Measurements from ENCODE around the gene SPTB.

SPTB gene

DNA sequence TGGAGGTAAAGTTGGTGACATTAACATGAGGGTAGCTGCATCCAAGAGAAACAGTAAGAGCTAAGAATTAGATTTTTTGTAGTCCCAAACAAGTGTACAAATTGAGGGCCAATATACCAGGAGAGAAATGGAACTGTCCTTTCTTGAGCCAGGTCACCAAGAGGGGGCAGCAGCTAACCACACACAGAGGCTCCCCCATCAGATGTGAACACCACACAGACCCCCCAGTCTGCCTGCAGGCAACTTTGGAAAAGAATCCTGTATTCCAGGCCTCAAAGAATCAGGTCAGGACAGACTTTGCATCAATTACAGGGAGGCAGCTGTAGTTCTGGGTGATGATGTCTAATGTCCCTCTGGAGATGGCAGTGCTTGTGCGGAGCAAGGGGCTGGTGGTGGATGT is 77.9 kb downstream of the SPTB start:
- H3K4me1 ChIP-seq (ENCODE audit: control insufficient read depth, insufficient read depth, low read length), result peaks cover 2% of the 10 kb centered on the region; the same call in 1 of the 2 replicates
- no peaks in the 10 kb centered on the region for H3K9me3 ChIP-seq (ENCODE audit: control insufficient read depth, insufficient read depth, low read length)

DNA sequence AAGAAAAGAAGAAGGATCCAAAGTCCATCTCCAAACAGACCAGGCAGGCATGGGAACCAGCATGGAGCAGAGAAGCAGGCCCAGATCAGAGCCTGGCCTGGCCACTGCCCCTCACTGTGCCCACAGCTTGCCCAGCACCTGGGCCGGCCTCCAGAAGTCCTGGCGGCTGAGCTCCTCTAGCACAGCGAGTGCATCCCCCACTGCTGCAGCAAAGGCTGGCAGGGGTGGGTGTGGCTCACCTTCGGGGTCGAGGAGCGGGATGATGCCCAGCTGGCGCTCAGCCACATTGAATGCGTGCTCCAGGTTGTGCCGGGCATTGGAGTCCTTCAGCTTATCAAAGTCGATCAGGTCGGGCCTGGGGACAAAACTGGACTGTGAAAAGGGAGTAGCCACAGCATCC is 78.7 kb downstream of the SPTB start:
- Histone ChIP-seq H3K27ac (ENCODE audit: low read depth, low read length) (no peak overlapping the region), H3K36me3 (ENCODE audit: control insufficient read depth, insufficient read depth, low read length) (no peaks in the 10 kb centered on the region), H3K9ac (ENCODE audit: low read depth, low read length) (no peak overlapping the region), H3K9me3 (ENCODE audit: control insufficient read depth, insufficient read depth, low read length) (no peaks in the 10 kb centered on the region), H3K27me3 (ENCODE audit: control insufficient read depth, insufficient read depth, low read length) (no peaks in the 10 kb centered on the region), H3K4me3 (ENCODE audit: low read depth, low read length) (no peak overlapping the region), H3K4me1 (ENCODE audit: control insufficient read depth, insufficient read depth, low read length) (0 out of 2 replicates have a peak, but pooled peaks cover 2% of the 10 kb centered on the region)

More for the DNA sequence above, 77.9 kb downstream of the SPTB start:
- Histone ChIP-seq H3K4me3 (ENCODE audit: low read depth, low read length) (no peak overlapping the region), H3K27ac (ENCODE audit: low read depth, low read length) (no peak overlapping the region), H3K9ac (ENCODE audit: low read depth, low read length) (no peak overlapping the region), H3K36me3 (ENCODE audit: control insufficient read depth, insufficient read depth, low read length) (no peaks in the 10 kb centered on the region), H3K27me3 (ENCODE audit: control insufficient read depth, insufficient read depth, low read length) (no peaks in the 10 kb centered on the region)

DNA sequence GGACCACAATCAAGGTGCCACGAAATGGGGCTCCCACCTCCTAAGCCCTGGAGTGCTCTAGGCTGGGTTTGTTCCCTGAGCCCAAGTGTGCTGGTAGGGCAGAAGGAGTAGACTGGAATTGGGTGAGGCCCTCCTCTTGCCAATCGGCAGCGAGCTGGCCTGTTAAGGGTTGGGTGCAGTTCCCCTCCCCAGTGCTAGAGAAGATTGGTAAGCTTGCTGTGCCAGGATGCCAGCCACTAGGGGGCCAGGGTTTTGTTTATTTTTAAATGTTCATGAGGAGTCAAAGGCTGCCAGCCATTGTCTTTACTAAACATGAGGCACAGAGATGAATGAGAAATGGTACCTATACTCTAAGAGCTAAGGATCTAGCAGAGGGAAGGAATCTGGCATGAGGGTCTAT is 79.7 kb downstream of the SPTB start:
- Histone ChIP-seq H3K27ac (ENCODE audit: low read depth, low read length) (no peak overlapping the region), H3K9me3 (ENCODE audit: control insufficient read depth, insufficient read depth, low read length) (no peaks in the 10 kb centered on the region)

DNA sequence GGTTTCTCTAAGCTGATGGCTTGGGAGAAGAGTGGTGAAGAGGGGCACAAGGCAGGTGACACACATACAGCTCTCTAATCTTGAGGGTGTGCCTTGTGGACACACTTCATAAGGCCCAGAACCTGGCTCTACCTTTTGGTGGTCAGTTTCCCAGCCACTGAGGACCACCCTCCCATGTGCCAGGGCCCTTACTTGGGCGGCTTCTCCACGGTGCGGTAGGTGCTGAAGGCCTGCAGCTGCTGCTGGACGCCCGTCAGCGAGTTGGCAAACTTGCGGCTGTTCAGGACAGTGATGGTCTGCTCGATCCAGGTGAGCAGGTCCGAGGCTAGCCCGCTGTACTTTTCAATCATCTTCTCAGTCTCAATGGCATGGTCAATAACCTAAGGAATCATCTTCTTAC is 80.2 kb downstream of the SPTB start:
- no peaks in the 10 kb centered on the region for H3K36me3 ChIP-seq (ENCODE audit: control insufficient read depth, insufficient read depth, low read length)

More for the DNA sequence above, 79.7 kb downstream of the SPTB start:
- Histone ChIP-seq H3K4me1 (ENCODE audit: control insufficient read depth, insufficient read depth, low read length) (0 out of 2 replicates have a peak, but pooled peaks cover 2% of the 10 kb centered on the region), H3K4me3 (ENCODE audit: low read depth, low read length) (no peak overlapping the region), H3K9ac (ENCODE audit: low read depth, low read length) (no peak overlapping the region), H3K36me3 (ENCODE audit: control insufficient read depth, insufficient read depth, low read length) (no peaks in the 10 kb centered on the region), H3K27me3 (ENCODE audit: control insufficient read depth, insufficient read depth, low read length) (no peaks in the 10 kb centered on the region)

DNA sequence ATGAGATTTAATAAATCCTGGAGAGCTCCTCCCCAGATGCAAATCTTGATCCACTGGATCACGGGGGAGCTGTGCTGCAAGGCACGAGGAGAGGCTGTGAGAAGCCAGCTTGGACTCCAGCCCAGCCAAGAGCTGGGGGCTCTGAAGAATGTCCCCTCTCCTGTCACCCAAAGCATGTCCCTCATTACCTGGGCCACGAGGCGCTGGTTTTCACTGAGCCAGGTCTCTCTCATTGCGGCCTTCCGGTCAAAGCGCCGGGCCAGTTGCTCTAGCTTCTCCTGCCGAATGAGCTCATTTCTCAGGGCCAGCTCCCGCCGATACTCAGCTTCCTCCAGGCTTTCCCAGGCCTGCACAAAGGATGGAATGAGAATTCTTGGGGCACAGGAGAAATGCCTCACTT is 83.3 kb downstream of the SPTB start:
- Histone ChIP-seq H3K36me3 (ENCODE audit: control insufficient read depth, insufficient read depth, low read length) (no peaks in the 10 kb centered on the region), H3K9me3 (ENCODE audit: control insufficient read depth, insufficient read depth, low read length) (no peaks in the 10 kb centered on the region), H3K27me3 (ENCODE audit: control insufficient read depth, insufficient read depth, low read length) (no peaks in the 10 kb centered on the region), H3K4me3 (ENCODE audit: low read depth, low read length) (no peak overlapping the region), H3K4me1 (ENCODE audit: control insufficient read depth, insufficient read depth, low read length) (no peaks in the 10 kb centered on the region), H3K27ac (ENCODE audit: low read depth, low read length) (no peak overlapping the region), H3K9ac (ENCODE audit: low read depth, low read length) (no peak overlapping the region)

More for the DNA sequence above, 80.2 kb downstream of the SPTB start:
- H3K9me3 ChIP-seq (ENCODE audit: control insufficient read depth, insufficient read depth, low read length), result no peaks in the 10 kb centered on the region
- H3K4me1 ChIP-seq (ENCODE audit: control insufficient read depth, insufficient read depth, low read length), result 0 out of 2 replicates have a peak, but pooled peaks cover 2% of the 10 kb centered on the region
- no peaks in the 10 kb centered on the region for H3K27me3 ChIP-seq (ENCODE audit: control insufficient read depth, insufficient read depth, low read length)
- H3K4me3 ChIP-seq (ENCODE audit: low read depth, low read length), result no peak overlapping the region
- no peak overlapping the region for H3K27ac ChIP-seq (ENCODE audit: low read depth, low read length)
- no peak overlapping the region for H3K9ac ChIP-seq (ENCODE audit: low read depth, low read length)

DNA sequence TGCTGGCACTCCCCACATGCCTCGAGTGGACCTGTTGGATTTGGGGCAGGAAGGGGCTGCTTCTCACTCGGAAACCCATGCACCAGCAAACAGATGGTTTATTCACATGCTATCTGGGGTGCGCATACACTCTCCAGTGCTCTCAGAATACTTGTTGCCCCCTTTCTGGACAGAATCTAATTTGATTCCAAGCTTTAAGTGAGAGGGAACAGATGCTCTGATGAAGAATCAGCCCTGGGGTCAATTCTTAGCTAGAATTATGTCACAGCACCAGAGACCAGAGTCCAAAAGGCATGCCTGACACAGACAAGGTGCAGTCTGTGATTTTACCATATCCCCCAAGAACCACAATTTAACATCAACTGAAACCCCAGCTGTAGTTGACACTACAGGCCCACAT is 83.8 kb downstream of the SPTB start:
- H3K9ac ChIP-seq (ENCODE audit: low read depth, low read length), result no peak overlapping the region
- H3K4me1 ChIP-seq (ENCODE audit: control insufficient read depth, insufficient read depth, low read length), result no peaks in the 10 kb centered on the region
- H3K36me3 ChIP-seq (ENCODE audit: control insufficient read depth, insufficient read depth, low read length), result no peaks in the 10 kb centered on the region
- no peaks in the 10 kb centered on the region for H3K27me3 ChIP-seq (ENCODE audit: control insufficient read depth, insufficient read depth, low read length)
- no peak overlapping the region for H3K27ac ChIP-seq (ENCODE audit: low read depth, low read length)
- no peaks in the 10 kb centered on the region for H3K9me3 ChIP-seq (ENCODE audit: control insufficient read depth, insufficient read depth, low read length)
- no peak overlapping the region for H3K4me3 ChIP-seq (ENCODE audit: low read depth, low read length)

DNA sequence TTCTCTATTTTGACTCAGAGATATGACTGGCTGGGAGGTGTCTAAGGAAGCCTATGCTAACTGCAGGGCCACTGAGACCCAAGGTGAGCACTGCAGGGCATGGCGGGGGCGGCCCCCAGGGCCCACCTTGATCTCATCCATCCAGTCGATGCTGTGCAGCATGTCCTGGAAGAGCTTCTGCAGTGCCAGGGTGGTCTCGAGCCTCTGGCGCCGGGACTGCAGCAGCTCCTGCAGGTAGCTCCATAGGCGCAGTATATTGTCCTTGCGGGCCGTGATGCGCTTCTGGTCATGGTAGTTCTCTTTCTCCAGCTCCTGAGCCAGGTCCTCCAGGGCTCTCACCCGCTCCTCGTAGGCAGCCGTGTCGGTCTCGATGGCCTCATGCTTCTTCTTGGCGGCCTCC is 84.5 kb downstream of the SPTB start:
- no peak overlapping the region for H3K4me3 ChIP-seq (ENCODE audit: low read depth, low read length)
- no peaks in the 10 kb centered on the region for H3K4me1 ChIP-seq (ENCODE audit: control insufficient read depth, insufficient read depth, low read length)
- no peaks in the 10 kb centered on the region for H3K27me3 ChIP-seq (ENCODE audit: control insufficient read depth, insufficient read depth, low read length)
- H3K9ac ChIP-seq (ENCODE audit: low read depth, low read length), result no peak overlapping the region
- H3K27ac ChIP-seq (ENCODE audit: low read depth, low read length), result no peak overlapping the region
- no peaks in the 10 kb centered on the region for H3K9me3 ChIP-seq (ENCODE audit: control insufficient read depth, insufficient read depth, low read length)
- H3K36me3 ChIP-seq (ENCODE audit: control insufficient read depth, insufficient read depth, low read length), result no peaks in the 10 kb centered on the region

DNA sequence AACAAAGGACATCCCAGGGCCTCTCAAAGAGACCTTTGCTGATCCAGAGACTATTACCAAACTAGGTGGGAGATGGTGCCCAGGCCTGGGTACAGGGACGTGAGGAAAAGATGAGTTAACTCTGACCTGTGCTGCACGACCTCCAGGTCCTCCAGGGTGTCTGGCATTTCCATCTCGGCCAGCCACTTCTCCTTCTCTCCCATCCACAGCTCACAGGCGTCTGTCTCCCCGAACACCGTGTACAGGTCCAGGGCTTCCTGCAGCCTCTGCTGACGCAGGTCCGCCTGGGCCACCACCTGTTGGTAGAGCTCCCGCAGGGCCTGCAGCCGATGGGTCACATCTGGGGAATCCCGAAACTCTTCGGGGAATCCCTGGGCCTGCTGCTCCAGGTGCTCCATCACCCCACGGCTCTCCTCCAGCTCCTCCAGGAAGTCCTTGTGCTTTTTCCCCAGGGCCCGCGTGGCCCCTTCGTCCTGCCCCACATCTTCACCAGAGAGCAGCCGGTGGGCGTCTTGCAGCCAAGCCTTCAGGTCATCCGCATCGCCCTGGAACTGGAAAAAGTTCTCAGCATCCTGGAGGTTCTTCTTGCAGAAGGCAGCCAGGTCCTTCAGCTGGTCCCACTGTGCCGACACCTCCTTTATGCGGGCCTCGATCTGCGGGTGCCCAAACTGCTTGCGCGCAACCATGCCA is 86.7 kb downstream of the SPTB start:
- Histone ChIP-seq H3K9me3 (ENCODE audit: control insufficient read depth, insufficient read depth, low read length) (no peaks in the 10 kb centered on the region), H3K4me3 (ENCODE audit: low read depth, low read length) (no peak overlapping the region), H3K9ac (ENCODE audit: low read depth, low read length) (no peak overlapping the region), H3K27ac (ENCODE audit: low read depth, low read length) (no peak overlapping the region), H3K4me1 (ENCODE audit: control insufficient read depth, insufficient read depth, low read length) (no peaks in the 10 kb centered on the region), H3K27me3 (ENCODE audit: control insufficient read depth, insufficient read depth, low read length) (no peaks in the 10 kb centered on the region), H3K36me3 (ENCODE audit: control insufficient read depth, insufficient read depth, low read length) (no peaks in the 10 kb centered on the region)

DNA sequence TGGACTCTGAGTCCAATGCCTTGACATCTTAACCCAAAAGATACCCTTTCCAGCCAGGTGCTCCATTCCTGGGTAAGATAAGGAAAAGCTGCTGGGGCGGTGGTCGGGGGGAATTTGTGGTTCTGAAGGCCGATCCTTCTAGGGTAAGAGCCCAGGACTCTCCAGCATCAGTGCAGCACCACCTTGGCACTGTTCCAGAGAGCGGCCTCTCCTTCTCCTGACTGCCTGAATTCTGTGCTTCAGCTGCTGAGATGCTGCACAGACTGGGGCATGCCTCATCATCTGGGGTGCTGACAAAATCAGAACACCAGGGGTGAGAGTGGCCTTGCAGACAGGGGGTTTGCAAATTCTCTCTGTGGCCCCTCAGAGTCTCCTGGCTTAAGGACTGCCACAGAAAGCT is 87.5 kb downstream of the SPTB start:
- Histone ChIP-seq H3K9me3 (ENCODE audit: control insufficient read depth, insufficient read depth, low read length) (no peaks in the 10 kb centered on the region), H3K4me1 (ENCODE audit: control insufficient read depth, insufficient read depth, low read length) (no peaks in the 10 kb centered on the region), H3K27me3 (ENCODE audit: control insufficient read depth, insufficient read depth, low read length) (no peaks in the 10 kb centered on the region), H3K4me3 (ENCODE audit: low read depth, low read length) (no peak overlapping the region), H3K9ac (ENCODE audit: low read depth, low read length) (no peak overlapping the region), H3K27ac (ENCODE audit: low read depth, low read length) (no peak overlapping the region), H3K36me3 (ENCODE audit: control insufficient read depth, insufficient read depth, low read length) (no peaks in the 10 kb centered on the region)

DNA sequence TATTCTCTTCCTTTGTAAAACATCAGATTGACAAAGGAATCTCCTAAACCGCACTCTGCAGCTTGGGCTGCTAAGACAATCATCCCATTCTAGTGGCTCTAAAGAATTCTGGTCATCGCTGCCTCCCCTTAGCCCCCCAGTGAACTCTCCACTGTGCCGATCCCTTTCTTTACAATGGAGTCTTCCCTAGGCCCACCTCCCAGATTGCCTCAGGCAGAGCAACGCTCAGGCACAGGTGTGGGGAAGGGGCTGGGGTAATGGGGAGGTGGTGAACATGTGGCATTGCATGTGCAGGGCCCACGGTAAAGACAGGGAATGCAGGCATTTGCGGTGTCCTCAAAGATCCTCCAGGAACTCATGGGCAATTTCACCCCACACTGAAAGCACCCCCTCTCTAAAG is 89.2 kb downstream of the SPTB start:
- no peak overlapping the region for H3K27ac ChIP-seq (ENCODE audit: low read depth, low read length)
- H3K9me3 ChIP-seq (ENCODE audit: control insufficient read depth, insufficient read depth, low read length), result no peaks in the 10 kb centered on the region
- H3K27me3 ChIP-seq (ENCODE audit: control insufficient read depth, insufficient read depth, low read length), result no peaks in the 10 kb centered on the region
- H3K4me3 ChIP-seq (ENCODE audit: low read depth, low read length), result no peak overlapping the region
- H3K36me3 ChIP-seq (ENCODE audit: control insufficient read depth, insufficient read depth, low read length), result no peaks in the 10 kb centered on the region
- no peaks in the 10 kb centered on the region for H3K4me1 ChIP-seq (ENCODE audit: control insufficient read depth, insufficient read depth, low read length)
- no peak overlapping the region for H3K9ac ChIP-seq (ENCODE audit: low read depth, low read length)

DNA sequence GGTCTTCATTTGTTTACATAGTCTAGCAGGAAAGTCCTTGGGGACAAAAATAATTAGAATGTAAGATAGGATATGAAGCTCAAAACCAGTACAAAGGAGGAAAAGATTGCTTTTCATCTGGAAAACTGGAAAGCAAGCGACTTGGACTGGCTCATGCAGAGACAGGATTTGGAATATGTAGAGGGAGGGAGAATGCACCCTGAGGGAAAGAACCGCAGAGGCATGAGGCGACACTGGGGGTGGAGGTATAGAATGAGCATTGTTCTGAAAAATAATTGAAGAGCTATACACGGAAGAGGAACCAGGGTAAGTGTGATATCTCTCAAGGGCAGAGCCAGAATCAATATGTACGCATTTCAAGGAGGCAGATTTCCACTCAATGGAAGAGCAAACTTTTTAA is 90.0 kb downstream of the SPTB start:
- Histone ChIP-seq H3K27me3 (ENCODE audit: control insufficient read depth, insufficient read depth, low read length) (no peaks in the 10 kb centered on the region), H3K9me3 (ENCODE audit: control insufficient read depth, insufficient read depth, low read length) (no peaks in the 10 kb centered on the region), H3K9ac (ENCODE audit: low read depth, low read length) (no peak overlapping the region), H3K27ac (ENCODE audit: low read depth, low read length) (no peak overlapping the region), H3K4me3 (ENCODE audit: low read depth, low read length) (no peak overlapping the region), H3K4me1 (ENCODE audit: control insufficient read depth, insufficient read depth, low read length) (no peaks in the 10 kb centered on the region), H3K36me3 (ENCODE audit: control insufficient read depth, insufficient read depth, low read length) (no peaks in the 10 kb centered on the region)
